H1 (cell line): ENCODE data around the gene MANF. TPM values are rescaled to one million over a fixed set of nuclear protein-coding genes. Genes with fewer than 3 reads are reported as not detected.

Source experiments
- ATF2 ChIP-seq: IDR thresholded peaks from 2 replicates; pipeline ENCODE4 v1.6.1; 2012; ENCODE audit warnings: low read length, inconsistent platforms
- ATF3 ChIP-seq: IDR thresholded peaks from 2 replicates; pipeline ENCODE4 v1.6.1; 2011; ENCODE audit warnings: low read depth, mild to moderate bottlenecking, low read length; ENCODE audit not compliant: insufficient read depth
- CBX8 ChIP-seq: fragments of 300-800, 300-1000 bp; sonication (generic); IDR thresholded peaks from 2 replicates; pipeline ENCODE4 v1.7.1; 2016; ENCODE audit warnings: low read depth, low read length, borderline replicate concordance
- FOSL1 ChIP-seq: IDR thresholded peaks from 2 replicates; pipeline ENCODE4 v1.6.1; 2011; ENCODE audit warnings: mild to moderate bottlenecking, low read depth, low read length, moderate library complexity; ENCODE audit not compliant: insufficient read depth
- RFX5 ChIP-seq: IDR thresholded peaks from 2 replicates; pipeline ENCODE4 v1.6.1; 2011; ENCODE audit warnings: low read depth, low read length, improper control_type of control experiment, borderline replicate concordance
- SAP30 ChIP-seq: fragments of 300-600 bp; sonication (generic); IDR thresholded peaks from 2 replicates; pipeline ENCODE4 v1.7.1; 2012; ENCODE audit warnings: low read length, moderate library complexity, mild to moderate bottlenecking, inconsistent platforms; ENCODE audit not compliant: insufficient read depth, insufficient replicate concordance
- SRF ChIP-seq: IDR thresholded peaks from 2 replicates; pipeline ENCODE4 v1.6.1; 2011; ENCODE audit warnings: mild to moderate bottlenecking, low read depth, low read length, moderate library complexity
- TAF7 ChIP-seq: optimal IDR thresholded peaks from 2 replicates; pipeline ENCODE3; 2011; ENCODE audit warnings: low read depth, mild to moderate bottlenecking, inconsistent platforms, low read length, moderate library complexity, borderline replicate concordance
- polyA plus RNA-seq, 7 experiments: library from polyadenylated mRNA; depleted of rRNA in 3 of 7; stranded (reverse) in 5 of 7; unstranded in 2 of 7; fragments of >200 nt in 5 of 7; fragments of 200-250 nt in 2 of 7; gene quantifications; 1 replicate in 5 of 7; 2 replicates in 1 of 7; 4 replicates in 1 of 7; pipeline versions ENCODE4 v1.2.1 to v1.2.3, GENCODE V29; 2011 to 2013; ENCODE audit warnings: missing spikeins in 2 of 7, mixed read lengths in 2 of 7
- total RNA-seq: library from RNA; stranded (reverse); fragmentation: NEBNext Ultra II Directional; extraction: Animal tissue kit (Norgen Biotek cat#: 25700); gene quantifications from 2 replicates; pipeline ENCODE4 v1.2.1, GENCODE V29; 2021

The MANF gene
- total and polyA plus RNA-seq, 2 of the 8 experiments (the other 6 are each of a cell fraction or from before 2014, with no cell fraction given), result 37.5 to 159 TPM

- TF ChIP-seq TAF7 (no peak), ATF2 (no peak), CBX8 (no peak), ATF3 (no peak), SAP30 (no peak), RFX5 (no peak), FOSL1 (no peak), SRF (no peak)
Observed at GRCh38 chr3:51434110-51434509, 49.0 kb downstream of the MANF start (continued).
